Glomerular visceral epithelial cell (primary cell): ENCODE data around the gene RNASET2.

ENCODE experiments used
- DNase-seq: peaks from one replicate; pipeline ENCODE4 v3.0.0-alpha.2; 2016; ENCODE audit errors: extremely low spot score

RNASET2 gene

GRCh38 chr6:166947251-166947650 lies 9.1 kb downstream of the RNASET2 start:
- no peak for DNase-seq

- no peak for DNase-seq
Observed at GRCh38 chr6:166946125-166946524, 10.2 kb downstream of the RNASET2 start.

GRCh38 chr6:166944666-166945256 lies 11.6 kb downstream of the RNASET2 start:
- DNase-seq, result no peak

- no peak for DNase-seq
Observed at GRCh38 chr6:166942393-166943168, 13.8 kb downstream of the RNASET2 start.

DNA sequence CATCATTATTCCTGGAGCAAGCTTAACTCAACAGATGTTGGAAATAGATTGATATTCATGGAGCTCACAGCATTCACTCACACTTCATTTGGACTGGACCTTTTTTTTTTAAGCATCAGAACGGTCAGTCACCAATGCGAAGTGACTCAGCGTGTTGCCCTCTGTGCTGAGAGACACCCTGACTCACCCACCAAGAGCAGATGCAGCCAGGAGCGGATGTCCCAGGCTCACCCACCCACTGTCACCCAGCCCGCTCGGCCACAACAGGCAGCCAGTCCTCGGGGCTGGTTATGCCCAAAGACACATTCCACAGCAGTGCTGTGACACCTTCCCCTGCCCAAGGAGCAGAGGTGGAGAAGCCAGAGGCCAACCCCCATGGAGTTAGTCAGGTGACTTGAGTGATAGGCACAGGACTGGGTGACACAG lies 15.7 kb downstream of the RNASET2 start:
- DNase-seq, result peak; percentile 58

DNA sequence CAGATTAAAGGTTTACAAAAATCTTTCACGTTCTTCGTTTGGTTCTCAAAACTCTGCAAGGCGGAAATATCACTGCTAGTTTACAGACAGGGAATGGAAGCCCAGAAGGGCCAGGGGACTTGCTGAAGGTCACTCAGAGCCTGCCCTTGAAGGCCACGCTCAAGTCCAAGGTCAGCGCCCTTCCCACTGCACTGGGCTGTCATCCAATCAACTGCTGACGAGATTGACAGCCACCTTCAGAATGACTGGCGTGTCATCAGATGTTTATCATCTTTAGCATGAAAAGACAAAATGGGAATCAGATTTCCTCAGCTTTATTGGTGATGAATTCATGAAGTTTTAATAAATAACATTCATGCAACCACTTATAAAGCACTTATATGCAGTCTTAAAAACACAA lies 16.5 kb downstream of the RNASET2 start:
- no peak for DNase-seq

GRCh38 chr6:166939345-166939744 lies 17.0 kb downstream of the RNASET2 start:
- no peak for DNase-seq

DNA sequence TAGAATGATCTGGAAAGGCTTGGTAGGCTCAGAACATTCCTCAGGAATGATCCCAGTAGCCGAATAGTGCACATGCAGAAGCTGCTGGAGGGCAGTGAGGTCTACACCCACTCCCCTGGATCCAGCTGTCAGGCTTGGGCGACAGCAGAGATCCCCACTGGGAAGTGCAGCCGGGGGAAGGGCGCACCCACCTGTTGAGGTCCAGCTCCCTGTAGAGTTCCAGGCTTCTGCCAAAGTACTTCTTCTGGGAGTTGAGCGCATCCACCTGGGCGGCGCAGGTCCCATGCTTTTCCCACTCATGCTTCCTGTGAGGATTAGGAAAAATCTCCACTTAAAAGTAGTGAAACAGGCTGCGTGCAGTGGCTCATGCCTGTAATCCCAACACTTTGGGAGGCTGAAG lies 17.6 kb downstream of the RNASET2 start:
- DNase-seq, result no peak

DNA sequence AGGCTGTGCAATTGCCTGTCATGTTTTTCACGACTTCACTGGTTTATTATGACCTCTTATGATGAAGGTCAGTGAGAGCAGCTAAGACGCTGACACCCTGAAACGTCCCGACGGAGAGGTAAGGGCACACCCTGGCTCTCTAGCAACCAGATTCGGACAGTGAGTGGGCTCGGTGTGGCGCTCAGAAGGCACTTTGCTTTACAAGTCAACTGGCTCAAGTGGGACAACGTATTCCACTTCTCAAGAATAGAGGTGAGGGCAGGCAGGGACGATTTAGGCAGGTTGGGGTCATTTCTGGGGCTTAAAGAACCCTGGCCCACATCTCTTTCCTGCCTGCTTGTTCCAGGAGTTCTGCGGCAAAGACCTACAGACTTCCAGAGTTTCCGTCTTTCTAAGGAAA lies 18.2 kb downstream of the RNASET2 start:
- no peak for DNase-seq

- DNase-seq, result no peak
Observed at GRCh38 chr6:166937746-166938145, 18.6 kb downstream of the RNASET2 start.

DNA sequence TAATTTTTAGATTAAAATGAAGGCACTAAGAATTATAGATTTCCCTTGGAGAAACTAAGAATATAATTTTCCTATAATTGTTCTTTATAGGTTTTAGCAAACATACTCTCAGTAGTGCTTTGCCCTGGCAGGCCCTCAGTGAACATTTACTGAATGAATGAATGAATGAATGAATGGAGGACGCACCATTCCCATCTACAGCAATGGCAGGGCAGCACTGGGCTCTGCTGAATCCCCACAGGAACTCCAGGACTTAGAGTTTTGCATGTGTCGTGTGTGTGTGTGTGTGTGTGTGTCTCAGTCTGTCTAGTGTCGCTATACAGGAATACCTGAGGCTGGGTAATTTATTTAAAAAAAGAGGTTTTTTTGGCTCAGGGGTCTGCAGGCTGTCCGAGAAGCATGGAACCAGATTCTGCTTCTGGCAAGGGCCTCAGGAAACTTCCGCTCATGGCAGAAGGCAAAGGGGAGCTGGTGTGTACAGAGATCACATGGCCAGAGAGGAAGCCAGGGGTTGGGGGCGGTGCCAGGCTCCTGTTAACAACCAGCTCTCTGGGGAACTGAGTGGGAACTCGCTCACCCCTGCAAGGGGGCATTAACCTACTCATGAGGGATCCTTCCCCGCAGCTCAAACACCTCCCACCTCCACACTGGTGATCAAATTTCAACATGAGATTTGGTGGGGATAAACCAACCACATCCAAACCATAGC lies 20.1 kb downstream of the RNASET2 start:
- no peak for DNase-seq

- DNase-seq, result no peak
Observed at GRCh38 chr6:166935353-166935752, 21.0 kb downstream of the RNASET2 start.

DNA sequence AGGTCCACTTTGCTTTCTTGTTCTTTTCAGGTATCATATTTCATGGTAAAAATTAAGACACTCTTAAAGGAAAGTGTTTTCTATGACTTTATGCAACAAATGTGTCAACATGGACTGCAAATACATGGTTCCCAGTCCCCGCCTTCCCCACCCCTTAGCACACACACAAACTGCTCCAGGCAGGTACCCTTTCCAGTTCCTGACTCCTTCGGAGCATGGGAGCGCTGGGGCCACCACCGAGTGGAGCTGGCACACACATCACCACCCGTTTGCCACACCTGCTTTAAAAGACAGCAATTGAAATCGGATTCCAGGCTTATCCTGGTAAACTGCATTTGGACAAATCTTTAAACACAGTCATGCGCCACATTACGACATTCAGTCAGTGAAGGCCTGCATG lies 22.2 kb downstream of the RNASET2 start:
- no peak for DNase-seq

- no peak for DNase-seq
Observed at GRCh38 chr6:166933396-166933795, 23.0 kb downstream of the RNASET2 start.

DNA sequence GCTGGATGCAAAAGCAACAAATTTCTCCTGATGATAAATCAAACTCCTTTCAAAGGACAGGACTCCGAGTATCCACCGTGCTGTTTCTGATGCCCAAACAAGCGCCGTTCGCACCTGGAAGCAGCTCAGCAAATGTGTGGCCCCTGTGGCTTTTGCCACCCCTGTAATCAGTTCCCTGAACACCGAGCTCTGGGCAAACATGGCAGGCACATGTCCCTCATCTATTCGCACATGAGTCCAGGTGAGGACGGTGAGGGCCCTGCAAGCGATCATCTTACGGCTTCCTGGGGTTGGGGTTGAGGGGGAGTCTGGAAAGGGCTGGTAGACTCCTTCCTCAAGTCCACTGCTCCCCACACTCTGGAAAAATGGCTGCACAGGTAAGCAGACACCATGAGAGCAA lies 23.7 kb downstream of the RNASET2 start:
- no peak for DNase-seq

GRCh38 chr6:166932116-166932515 lies 24.2 kb downstream of the RNASET2 start:
- DNase-seq, result no peak

DNA sequence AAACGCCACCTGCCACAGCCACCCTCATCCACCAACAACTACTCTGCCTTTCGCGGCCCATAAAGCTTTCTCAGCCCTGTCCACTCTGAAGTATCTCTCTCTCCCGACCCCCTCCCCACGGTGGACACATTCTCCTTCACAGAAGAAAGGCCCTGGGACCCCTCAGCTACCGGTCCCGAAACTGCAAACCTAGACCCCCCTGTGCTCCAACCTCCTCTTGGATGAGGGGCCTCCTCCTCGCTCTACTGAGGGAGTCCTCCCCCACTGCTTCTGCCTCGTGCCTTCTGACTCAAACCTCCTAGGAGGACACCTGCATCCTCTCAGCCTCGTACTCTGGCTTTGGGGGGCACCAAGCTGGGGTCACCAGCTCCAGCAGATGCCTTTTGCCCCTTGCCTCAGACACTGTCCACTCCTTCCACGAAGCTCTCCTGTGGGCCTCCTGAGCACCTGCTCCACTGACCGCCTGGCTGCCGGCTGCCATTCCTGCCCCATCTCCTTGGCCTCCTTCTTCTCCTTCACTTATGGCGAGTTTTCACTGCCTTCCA lies 24.9 kb downstream of the RNASET2 start:
- no peak for DNase-seq

DNA sequence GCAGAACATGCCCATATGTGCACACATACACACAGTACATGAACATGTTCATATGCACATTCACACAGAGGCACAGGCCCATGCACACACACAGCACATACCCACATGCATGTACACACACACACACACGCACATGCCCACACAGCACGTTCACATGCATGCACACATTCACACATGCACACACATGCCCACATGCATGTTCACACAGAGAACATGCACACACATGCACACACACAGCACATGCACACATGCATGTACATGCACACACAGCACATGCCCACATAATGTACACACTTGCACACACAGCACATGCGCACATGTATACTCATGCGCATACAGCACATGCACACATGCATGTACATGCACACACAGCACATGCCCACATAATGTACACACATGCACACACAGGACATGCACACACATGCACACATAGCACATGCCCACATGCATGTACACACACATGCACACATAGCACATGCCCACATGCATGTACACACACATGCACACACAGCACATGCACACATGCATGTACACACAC lies 25.9 kb downstream of the RNASET2 start:
- no peak for DNase-seq

DNA sequence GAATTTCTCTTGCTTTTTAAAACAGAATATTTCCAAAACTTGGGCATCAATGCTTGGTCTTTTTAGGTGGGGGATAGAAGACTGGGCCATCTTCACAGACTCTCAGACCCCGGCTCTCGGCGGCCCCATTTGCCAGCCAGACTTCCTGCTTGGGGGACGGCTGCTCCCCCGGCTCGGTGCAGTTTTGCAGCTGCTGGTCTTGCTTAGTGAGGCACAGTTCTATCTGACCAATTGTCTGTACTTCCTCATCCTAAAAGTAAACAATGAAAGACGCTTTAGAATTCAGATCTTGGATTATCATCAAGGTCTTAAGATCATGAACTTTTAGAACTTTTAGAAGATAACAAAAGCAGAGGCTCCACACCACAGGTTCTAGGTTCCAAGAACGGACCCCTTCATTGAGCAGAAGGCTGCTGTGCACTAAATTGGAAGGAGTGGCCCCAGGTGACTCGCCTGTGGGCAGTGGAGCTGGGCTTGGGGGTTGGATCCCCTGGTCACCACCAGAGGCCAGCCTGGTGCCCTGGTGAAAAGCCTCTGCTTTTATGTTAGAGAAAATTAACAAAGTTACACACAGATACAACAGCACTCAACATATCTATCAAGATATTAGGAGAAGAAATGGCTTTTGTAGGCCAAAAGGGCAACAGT lies 26.7 kb downstream of the RNASET2 start:
- peak; percentile 15 for DNase-seq

- DNase-seq, result no peak
Observed at GRCh38 chr6:166928644-166929541, 27.5 kb downstream of the RNASET2 start.
